ENCODE data around the gene SSPN.

DNA sequence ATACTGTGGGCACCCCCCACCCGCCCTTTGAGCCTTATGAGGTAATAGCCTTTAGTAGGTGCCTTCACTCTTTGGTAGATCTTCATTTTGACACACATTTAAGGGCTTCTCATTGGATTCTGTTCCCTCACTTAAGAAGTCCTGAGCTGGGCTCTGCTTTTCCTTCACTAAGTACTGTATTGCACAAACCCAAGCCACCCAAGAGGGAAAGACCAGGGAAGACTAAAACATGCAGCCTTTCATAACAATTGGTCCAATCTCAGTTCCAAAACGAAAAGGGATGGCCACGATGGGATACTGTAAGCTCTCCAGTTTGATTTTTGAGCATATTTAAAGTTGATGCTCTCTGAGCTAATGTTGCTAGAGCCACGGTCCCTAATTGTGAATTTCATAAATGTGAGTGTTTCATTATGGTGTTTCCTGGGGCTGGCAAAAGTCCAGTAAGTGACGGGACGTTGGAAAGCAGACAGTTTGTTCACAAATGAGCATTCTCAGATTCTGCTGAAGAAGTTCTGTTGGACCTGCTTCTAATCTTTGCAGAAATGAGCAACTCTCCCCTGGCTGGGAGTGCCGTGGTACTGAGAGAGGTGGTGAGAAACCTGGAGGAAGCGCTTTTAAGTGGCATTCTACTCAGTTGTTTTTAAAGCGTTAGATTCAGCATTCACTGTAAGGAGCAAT, 9.4 kb downstream of the SSPN start:
- TF ChIP-seq, protein P1, sequence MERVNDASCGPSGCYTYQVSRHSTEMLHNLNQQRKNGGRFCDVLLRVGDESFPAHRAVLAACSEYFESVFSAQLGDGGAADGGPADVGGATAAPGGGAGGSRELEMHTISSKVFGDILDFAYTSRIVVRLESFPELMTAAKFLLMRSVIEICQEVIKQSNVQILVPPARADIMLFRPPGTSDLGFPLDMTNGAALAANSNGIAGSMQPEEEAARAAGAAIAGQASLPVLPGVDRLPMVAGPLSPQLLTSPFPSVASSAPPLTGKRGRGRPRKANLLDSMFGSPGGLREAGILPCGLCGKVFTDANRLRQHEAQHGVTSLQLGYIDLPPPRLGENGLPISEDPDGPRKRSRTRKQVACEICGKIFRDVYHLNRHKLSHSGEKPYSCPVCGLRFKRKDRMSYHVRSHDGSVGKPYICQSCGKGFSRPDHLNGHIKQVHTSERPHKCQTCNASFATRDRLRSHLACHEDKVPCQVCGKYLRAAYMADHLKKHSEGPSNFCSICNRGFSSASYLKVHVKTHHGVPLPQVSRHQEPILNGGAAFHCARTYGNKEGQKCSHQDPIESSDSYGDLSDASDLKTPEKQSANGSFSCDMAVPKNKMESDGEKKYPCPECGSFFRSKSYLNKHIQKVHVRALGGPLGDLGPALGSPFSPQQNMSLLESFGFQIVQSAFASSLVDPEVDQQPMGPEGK (CRISPR knock-in tag; IDR thresholded peaks at IDR 0.05; ENCODE audit: borderline replicate concordance): no peak
- TF ChIP-seq RARB (CRISPR knock-in tag; IDR thresholded peaks at IDR 0.05): no peak
- TF ChIP-seq ZFP30 (CRISPR knock-in tag; IDR thresholded peaks at IDR 0.05): no peak
- TF ChIP-seq ZNF70 (CRISPR knock-in tag; IDR thresholded peaks at IDR 0.05): no peak
- no peak for TF ChIP-seq ZNF8 (CRISPR knock-in tag; IDR thresholded peaks at IDR 0.05)
- TF ChIP-seq, protein P2, sequence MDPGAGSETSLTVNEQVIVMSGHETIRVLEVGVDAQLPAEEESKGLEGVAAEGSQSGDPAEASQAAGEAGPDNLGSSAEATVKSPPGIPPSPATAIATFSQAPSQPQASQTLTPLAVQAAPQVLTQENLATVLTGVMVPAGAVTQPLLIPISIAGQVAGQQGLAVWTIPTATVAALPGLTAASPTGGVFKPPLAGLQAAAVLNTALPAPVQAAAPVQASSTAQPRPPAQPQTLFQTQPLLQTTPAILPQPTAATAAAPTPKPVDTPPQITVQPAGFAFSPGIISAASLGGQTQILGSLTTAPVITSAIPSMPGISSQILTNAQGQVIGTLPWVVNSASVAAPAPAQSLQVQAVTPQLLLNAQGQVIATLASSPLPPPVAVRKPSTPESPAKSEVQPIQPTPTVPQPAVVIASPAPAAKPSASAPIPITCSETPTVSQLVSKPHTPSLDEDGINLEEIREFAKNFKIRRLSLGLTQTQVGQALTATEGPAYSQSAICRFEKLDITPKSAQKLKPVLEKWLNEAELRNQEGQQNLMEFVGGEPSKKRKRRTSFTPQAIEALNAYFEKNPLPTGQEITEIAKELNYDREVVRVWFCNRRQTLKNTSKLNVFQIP (CRISPR knock-in tag; IDR thresholded peaks at IDR 0.05; ENCODE audit: borderline replicate concordance, low read depth): no peak
- no peak for TF ChIP-seq ISL1 (CRISPR knock-in tag; IDR thresholded peaks at IDR 0.05)
- TF ChIP-seq GLIS3 (CRISPR knock-in tag; IDR thresholded peaks at IDR 0.05): no peak
- no peak for TF ChIP-seq TCF4 (CRISPR knock-in tag; IDR thresholded peaks at IDR 0.05; ENCODE audit: borderline replicate concordance)

All from SK-N-SH treated with all-trans-retinoic acid at 6 μM for 48 hours (cell line).